Testis (tissue), 3 donors: Measurements from ENCODE around the gene ARHGEF4. TPM values are rescaled to one million over a fixed set of nuclear protein-coding genes. Genes with fewer than 3 reads are reported as not detected.
A peak's percentile ranks its signal among the peaks of the same experiment; 100 is the strongest.
"Not testable (repeated sequence)": the region's sequence is repeated elsewhere in the genome, so short reads cannot be mapped to it uniquely, and the experiment has no call there.

Experiments
- DNase-seq: peaks from one replicate; pipeline ENCODE4 v3.0.0-alpha.2; 2019
- H3K27ac ChIP-seq, 2 donors: fragments of 200-600 bp; sonication (generic); one replicate each; pipeline ENCODE4 v1.5.1; 2019
- H3K27me3 ChIP-seq: fragments of 200-600 bp; sonication (generic); one replicate; pipeline ENCODE4 v1.5.1; 2019
- H3K36me3 ChIP-seq: fragments of 200-600 bp; sonication (generic); one replicate; pipeline ENCODE4 v1.5.1; 2017; ENCODE audit warnings: low read depth; ENCODE audit errors: missing control alignments
- H3K4me1 ChIP-seq: fragments of 200-600 bp; sonication (generic); one replicate; pipeline ENCODE4 v1.5.1; 2019
- H3K4me3 ChIP-seq, 2 donors: fragments of 200-600 bp; sonication (generic); one replicate each; pipeline ENCODE4 v1.5.1; 2017 to 2019
- H3K9me3 ChIP-seq: fragments of 200-600 bp; sonication (generic); one replicate; pipeline ENCODE4 v1.5.1; 2017
- POLR2A ChIP-seq: fragments of 450-650 bp; IDR thresholded peaks from one replicate; pipeline ENCODE4 v1.6.1; 2017; ENCODE audit warnings: antibody characterized with exemption, mild to moderate bottlenecking, moderate library complexity
- WGBS, 2 donors: methylation state at CpG; one replicate each; pipeline ENCODE4 v1.1.5; 2018; 5-methylcytosine and 5-hydroxymethylcytosine counted together
- intact Hi-C: fragments of 100-400 bp; cut with DNase I; formaldehyde crosslinking; loops from one replicate; pipeline ENCODE4 v1.15.1; 2023; ENCODE audit warnings: low total_unique reads
- polyA plus RNA-seq: library from polyadenylated mRNA; stranded (reverse); fragments of 350-450 nt; fragmentation: Illumina TruSeq; extraction: RNeasy Lipid Tissue Mini Kit (QIAGEN cat#74804); gene quantifications from one replicate; pipeline ENCODE4 v1.2.3, GENCODE V29; 2014; ENCODE audit warnings: low read depth, low replicate concordance; ENCODE audit not compliant: insufficient read depth
- total RNA-seq, 2 donors: library from RNA; depleted of rRNA; stranded (reverse); fragments of >200 nt; gene quantifications; one replicate each; pipeline ENCODE4 v1.2.3, GENCODE V29; 2016
- TF ChIP-seq, protein P1 (sequence below), 3 experiments: fragments of 450-650 bp in 2 of 3; fragments of 200-600 bp in 1 of 3; sonication (generic) in 1 of 3; IDR thresholded peaks; one replicate each; pipeline ENCODE4 v1.5.1; 2016 to 2019; ENCODE audit warnings: antibody characterized with exemption in 3 of 3, mild to moderate bottlenecking in 2 of 3, moderate library complexity in 1 of 3

ARHGEF4 gene
- total and polyA plus RNA-seq, 3 donors from 2014 or later: 18.0 to 37.4 (median 36.3) TPM

DNA sequence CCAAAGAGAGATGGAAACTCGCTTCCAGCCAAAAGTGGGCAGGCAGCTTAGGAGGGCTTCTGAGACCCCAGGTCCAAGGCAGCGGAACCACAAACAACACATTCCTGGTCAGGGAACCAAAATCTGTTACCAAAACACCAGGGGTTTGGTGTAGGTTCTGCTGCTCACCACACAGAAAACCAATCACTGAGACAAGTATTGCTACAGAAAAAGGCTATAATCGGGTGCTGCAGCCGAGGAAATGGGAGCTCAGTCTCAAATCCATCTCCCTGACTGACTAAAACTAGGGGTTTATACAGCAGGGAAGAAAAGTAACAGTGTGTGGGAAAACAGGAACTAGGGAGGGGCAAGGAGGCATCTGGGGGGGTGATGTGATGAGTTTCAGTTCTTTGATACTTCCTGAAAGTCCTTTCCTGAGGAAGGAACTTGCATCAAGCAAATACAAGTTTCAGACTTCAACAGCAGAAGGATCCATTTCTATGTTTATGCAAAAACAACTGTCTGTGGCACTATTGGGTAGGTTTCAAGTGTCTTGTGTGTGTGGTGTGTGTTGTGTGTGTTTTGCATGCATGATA, 148.6 kb downstream of the ARHGEF4 start:
- DNase-seq: no peak
- no peaks in the 10 kb centered on the region for H3K4me1 ChIP-seq
- TF ChIP-seq, protein P1, sequence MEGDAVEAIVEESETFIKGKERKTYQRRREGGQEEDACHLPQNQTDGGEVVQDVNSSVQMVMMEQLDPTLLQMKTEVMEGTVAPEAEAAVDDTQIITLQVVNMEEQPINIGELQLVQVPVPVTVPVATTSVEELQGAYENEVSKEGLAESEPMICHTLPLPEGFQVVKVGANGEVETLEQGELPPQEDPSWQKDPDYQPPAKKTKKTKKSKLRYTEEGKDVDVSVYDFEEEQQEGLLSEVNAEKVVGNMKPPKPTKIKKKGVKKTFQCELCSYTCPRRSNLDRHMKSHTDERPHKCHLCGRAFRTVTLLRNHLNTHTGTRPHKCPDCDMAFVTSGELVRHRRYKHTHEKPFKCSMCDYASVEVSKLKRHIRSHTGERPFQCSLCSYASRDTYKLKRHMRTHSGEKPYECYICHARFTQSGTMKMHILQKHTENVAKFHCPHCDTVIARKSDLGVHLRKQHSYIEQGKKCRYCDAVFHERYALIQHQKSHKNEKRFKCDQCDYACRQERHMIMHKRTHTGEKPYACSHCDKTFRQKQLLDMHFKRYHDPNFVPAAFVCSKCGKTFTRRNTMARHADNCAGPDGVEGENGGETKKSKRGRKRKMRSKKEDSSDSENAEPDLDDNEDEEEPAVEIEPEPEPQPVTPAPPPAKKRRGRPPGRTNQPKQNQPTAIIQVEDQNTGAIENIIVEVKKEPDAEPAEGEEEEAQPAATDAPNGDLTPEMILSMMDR (IDR thresholded peaks at IDR 0.05): no peak
- TF ChIP-seq POLR2A: no peak
- intact Hi-C loops: no loop called here
- 83 to 88% methylated on average over 4 of the region's 4 CpGs for WGBS, 2 donors
- H3K4me3 ChIP-seq: no peak overlapping the region
- no peak overlapping the region for H3K27ac ChIP-seq
- H3K36me3 ChIP-seq: no peaks in the 10 kb centered on the region
- no peaks in the 10 kb centered on the region for H3K9me3 ChIP-seq
- H3K27me3 ChIP-seq: no peaks in the 10 kb centered on the region

DNA sequence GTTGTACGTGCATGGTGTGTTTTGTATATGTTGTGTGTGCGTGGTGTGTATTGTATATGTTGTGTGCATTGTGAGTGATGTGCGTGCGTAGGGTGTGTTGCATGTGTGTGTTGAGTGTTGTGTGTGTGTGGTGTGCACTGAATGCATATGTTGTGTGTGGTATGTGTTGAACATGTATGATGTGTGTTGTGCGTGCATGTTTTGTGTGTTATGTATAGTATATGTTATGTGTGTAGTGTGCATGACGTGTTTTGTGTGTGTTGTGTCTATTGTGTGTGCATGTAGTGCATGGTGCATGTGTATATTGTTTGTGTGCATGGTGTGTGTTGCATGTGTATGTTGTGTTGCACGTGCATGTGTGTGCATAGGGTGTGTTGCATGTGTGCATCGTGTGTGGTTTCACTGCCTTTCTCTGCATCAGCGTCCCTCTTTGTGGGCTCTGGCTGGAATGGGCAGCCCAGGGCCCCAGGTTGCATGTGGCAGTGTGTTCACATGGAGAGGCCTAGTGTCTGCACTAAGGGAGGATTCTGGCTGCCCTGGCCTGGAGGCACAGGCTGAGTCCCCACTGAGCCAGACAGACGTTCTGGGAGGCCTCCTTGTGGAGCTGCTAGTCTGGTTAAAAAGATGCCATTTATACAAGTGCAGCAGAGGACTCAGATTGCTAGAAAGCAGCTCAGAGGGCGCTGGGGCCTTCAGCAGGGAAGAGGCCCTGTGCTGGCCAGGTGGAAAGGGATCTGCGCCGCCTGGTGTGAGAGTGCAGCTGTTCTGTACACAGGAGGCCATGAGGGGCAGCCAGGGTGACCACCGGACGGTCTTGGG, 149.3 kb downstream of the ARHGEF4 start:
- H3K27me3 ChIP-seq: no peaks in the 10 kb centered on the region
- intact Hi-C loops: no loop called here
- no peak for DNase-seq
- TF ChIP-seq POLR2A: no peak
- TF ChIP-seq, protein P1 (IDR thresholded peaks at IDR 0.05): no peak
- H3K4me1 ChIP-seq: no peaks in the 10 kb centered on the region
- no peak overlapping the region for H3K27ac ChIP-seq
- no peak overlapping the region for H3K4me3 ChIP-seq
- no peaks in the 10 kb centered on the region for H3K9me3 ChIP-seq
- 88 to 90% methylated on average over 13 to 15 of the region's 15 CpGs for WGBS, 2 donors
- no peaks in the 10 kb centered on the region for H3K36me3 ChIP-seq

DNA sequence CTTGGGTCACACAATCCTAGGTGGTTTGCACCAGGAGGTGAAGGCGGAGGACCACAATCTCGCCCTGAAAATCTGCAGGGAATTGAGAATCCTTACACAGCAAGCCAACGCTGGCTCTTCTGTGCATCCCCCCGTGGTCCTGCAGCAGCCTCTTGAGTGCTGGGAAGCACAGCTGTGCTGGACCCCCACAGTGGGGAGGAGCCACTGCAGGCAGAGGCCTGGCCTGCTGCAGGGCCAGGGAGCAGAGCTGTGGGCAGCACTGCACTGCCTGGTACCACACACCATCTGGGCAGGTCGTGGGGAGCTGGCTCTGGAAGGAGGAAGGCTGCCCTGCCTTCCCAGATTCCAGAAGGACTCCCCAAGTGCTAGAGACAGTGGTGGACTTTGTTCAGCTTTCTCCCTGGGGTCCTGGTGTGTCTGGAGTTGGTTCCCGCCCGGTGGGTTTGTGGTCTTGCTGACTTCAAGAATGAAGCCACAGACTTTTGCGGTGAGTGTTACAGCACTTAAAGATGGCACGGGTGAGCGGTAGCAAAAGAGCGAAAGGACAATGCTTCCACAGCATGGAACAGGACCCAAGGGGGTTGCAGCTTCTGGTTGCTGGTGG, 150.3 kb downstream of the ARHGEF4 start:
- intact Hi-C loops: no loop called here
- TF ChIP-seq, protein P1 (IDR thresholded peaks at IDR 0.05): no peak
- TF ChIP-seq POLR2A: no peak
- Histone ChIP-seq H3K9me3 (no peaks in the 10 kb centered on the region), H3K4me3 (no peak overlapping the region), H3K4me1 (no peaks in the 10 kb centered on the region), H3K27me3 (no peaks in the 10 kb centered on the region), H3K36me3 (no peaks in the 10 kb centered on the region), H3K27ac (no peak overlapping the region)
- DNase-seq: no peak
- 84 to 89% methylated on average over 10 to 11 of the region's 11 CpGs for whole genome bisulfite sequencing, 2 donors

DNA sequence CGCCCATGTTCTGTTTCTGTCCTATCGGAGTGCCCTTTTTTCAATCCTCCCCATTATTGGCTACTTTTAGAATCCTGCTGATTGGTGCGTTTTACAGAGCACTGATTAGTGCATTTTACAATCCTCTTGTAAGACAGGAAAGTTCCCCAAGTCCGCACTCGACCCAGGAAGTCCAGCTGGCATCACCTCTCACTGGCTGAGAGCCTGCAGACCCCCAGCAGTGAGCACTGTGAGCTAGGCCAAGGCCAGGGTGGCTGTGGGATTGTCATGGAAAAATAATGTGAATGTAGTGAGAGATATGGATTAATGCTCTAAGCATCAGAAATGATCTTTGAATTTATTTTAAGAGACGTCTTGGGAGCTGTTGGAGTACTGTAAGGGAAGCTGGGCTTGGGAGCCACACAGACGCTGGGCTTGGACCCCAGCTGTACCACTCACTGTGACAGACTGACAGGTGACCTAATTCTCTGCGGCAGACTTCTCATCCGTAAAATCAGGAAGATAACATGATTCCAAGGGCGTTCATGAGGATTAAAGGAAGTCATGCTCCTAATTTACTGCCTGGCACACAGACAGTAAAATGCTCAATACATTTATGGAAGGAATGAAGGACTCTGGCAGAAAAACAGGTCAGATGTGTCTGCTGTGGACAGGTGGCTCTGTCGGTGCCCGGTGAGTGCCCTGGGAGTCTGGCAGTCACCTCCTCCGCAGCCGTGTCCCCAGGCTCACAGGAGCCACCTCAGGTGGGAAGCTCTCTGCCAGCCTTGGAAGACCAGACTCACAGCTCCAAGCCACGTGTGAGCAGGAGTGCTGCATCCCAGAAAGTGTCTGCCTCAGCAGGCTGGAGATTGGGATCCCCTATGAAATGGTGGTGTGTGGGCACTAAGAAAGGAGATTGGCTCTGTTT, 151.1 kb downstream of the ARHGEF4 start:
- no peaks in the 10 kb centered on the region for H3K9me3 ChIP-seq
- no peaks in the 10 kb centered on the region for H3K4me1 ChIP-seq
- H3K4me3 ChIP-seq: no peak overlapping the region
- no peaks in the 10 kb centered on the region for H3K36me3 ChIP-seq
- intact Hi-C loops: no loop called here
- 65 to 69% methylated on average over 15 of the region's 15 CpGs for WGBS, 2 donors
- H3K27ac ChIP-seq: no peak overlapping the region
- TF ChIP-seq POLR2A: no peak
- TF ChIP-seq, protein P1 (IDR thresholded peaks at IDR 0.05): no peak
- no peak for DNase-seq
- no peaks in the 10 kb centered on the region for H3K27me3 ChIP-seq

DNA sequence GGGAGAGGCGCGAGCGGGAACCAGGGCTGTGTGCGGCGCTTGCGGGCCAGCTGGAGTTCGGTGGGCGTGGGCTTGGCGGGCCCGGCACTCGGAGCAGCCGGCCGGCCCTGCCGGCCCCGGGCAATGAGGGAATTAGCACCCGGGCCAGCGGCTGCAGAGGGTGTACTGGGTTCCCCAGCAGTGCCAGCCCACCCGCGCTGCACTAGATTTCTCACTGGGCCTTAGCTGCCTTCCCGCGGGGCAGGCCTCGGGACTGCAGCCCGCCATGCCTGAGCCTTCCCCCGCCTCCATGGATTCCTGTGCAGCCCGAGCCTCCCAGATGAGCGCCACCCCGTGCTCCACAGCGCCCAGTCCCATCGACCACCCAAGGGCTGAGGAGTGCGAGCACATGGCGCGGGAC, 154.7 kb downstream of the ARHGEF4 start:
- H3K27ac ChIP-seq, H3K36me3 ChIP-seq, H3K9me3 ChIP-seq, DNase-seq, intact Hi-C loops, H3K27me3 ChIP-seq, H3K4me1 ChIP-seq: not testable (repeated sequence)
- H3K4me3 ChIP-seq: peak overlapping the region in 1 of 2 donors; percentile 34
- 40 to 72% methylated on average over 6 to 32 of the region's 32 CpGs for WGBS, 2 donors

DNA sequence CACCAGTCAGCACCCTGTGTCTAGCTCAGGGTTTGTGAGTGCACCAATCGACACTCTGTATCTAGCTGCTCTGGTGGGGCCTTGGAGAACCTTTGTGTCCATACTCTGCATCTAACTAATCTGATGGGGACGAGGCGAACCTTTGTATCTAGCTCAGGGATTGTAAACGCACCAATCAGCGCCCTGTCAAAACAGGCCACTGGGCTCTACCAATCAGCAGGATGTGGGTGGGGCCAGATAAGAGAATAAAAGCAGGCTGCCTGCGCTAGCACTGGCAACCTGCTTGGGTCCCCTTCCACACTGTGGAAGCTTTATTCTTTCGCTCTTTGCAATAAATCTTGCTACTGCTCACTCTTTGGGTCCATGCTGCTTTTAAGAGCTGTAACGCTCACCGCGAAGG, 155.3 kb downstream of the ARHGEF4 start:
- WGBS, 2 donors: 68 to 78% methylated on average over 10 of the region's 10 CpGs
- H3K4me3 ChIP-seq: peak overlapping the region; percentile 29 to 36
- H3K4me1 ChIP-seq, H3K36me3 ChIP-seq, intact Hi-C loops, H3K9me3 ChIP-seq, H3K27ac ChIP-seq, H3K27me3 ChIP-seq: not testable (repeated sequence)
- peak; percentile 43 for DNase-seq
